ENCODE data around the gene LAMA2.

GRCh38 chr6:129130959-129131681, 248.2 kb downstream of the LAMA2 start:
- TF ChIP-seq, protein P1, sequence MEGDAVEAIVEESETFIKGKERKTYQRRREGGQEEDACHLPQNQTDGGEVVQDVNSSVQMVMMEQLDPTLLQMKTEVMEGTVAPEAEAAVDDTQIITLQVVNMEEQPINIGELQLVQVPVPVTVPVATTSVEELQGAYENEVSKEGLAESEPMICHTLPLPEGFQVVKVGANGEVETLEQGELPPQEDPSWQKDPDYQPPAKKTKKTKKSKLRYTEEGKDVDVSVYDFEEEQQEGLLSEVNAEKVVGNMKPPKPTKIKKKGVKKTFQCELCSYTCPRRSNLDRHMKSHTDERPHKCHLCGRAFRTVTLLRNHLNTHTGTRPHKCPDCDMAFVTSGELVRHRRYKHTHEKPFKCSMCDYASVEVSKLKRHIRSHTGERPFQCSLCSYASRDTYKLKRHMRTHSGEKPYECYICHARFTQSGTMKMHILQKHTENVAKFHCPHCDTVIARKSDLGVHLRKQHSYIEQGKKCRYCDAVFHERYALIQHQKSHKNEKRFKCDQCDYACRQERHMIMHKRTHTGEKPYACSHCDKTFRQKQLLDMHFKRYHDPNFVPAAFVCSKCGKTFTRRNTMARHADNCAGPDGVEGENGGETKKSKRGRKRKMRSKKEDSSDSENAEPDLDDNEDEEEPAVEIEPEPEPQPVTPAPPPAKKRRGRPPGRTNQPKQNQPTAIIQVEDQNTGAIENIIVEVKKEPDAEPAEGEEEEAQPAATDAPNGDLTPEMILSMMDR (IDR thresholded peaks at IDR 0.05; ENCODE audit: extremely low read depth in 1 of 2, insufficient read depth in 1 of 2, low read depth in 1 of 2, low read length in 2 of 2), result no peak
- TF ChIP-seq POLR2AphosphoS5 (IDR thresholded peaks at IDR 0.05; ENCODE audit: insufficient read depth, low read depth, low read length) (no peak), EZH2 (IDR thresholded peaks at IDR 0.05; ENCODE audit: borderline replicate concordance, low read depth, low read length, severe bottlenecking) (no peak), MAX (IDR thresholded peaks at IDR 0.05; ENCODE audit: insufficient read depth, insufficient read length) (no peak), POLR2A (IDR thresholded peaks at IDR 0.05; ENCODE audit: low read depth, low read length) (no peak), JUN (IDR thresholded peaks at IDR 0.05; ENCODE audit: borderline replicate concordance, insufficient read depth, insufficient read length, low read depth) (no peak)

All from endothelial cell of umbilical vein (primary cell).